ENCODE data around the gene FRMD4A.

DNA sequence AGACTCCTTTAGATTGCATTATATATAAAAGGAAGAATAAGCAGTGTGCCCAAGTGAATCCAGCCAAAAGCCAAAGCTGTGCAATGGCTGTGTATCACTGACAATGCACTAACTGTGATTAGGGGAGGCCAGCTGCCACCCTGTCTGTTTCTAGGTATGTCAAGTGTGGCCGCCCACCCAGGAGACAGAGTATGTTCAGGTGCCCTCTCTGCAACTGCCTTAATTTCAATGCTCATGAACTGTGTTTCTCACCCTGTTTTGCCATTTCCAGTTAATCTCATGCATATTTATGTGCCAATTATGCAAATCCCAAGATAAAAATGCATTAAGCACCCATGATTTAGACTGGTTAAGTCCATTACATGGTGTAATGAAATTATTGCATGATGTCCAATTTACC, 159.4 kb downstream of the FRMD4A start:
- TF ChIP-seq EZH2 (IDR thresholded peaks at IDR 0.05; ENCODE audit: insufficient read depth, poor library complexity, severe bottlenecking) (no peak), EZH2phosphoT487 (IDR thresholded peaks at IDR 0.05; ENCODE audit: insufficient read depth, low read depth) (no peak)
